OCI-M2 (cell line): ENCODE results near the gene NDUFB7.
A peak's percentile ranks its signal among the peaks of the same experiment; 100 is the strongest.
"Not testable (repeated sequence)": the region's sequence is repeated elsewhere in the genome, so short reads cannot be mapped to it uniquely, and the experiment has no call there.

Source experiments
- DNase-seq: peaks from one replicate; lab custom pipeline; 2025; ENCODE audit not compliant: unreplicated experiment; lab: John Stamatoyannopoulos, UW

The NDUFB7 gene

DNA sequence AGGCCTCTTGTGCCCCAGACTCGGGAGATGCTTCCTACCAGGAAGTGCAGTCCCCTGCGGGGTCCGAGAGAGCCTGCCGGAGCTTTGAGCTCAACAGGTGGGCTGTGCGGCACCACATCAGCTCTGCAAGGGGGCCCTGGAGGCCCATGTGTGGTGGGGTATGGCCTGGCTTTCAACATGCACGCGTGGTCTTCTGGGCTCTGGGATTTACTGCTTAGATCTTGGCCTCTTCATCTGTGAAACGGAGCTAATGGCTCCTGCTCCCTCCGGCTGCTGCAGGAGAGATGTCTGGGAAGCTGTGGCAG lies 18.0 kb downstream of the NDUFB7 start:
- DNase-seq, result no peak

DNA sequence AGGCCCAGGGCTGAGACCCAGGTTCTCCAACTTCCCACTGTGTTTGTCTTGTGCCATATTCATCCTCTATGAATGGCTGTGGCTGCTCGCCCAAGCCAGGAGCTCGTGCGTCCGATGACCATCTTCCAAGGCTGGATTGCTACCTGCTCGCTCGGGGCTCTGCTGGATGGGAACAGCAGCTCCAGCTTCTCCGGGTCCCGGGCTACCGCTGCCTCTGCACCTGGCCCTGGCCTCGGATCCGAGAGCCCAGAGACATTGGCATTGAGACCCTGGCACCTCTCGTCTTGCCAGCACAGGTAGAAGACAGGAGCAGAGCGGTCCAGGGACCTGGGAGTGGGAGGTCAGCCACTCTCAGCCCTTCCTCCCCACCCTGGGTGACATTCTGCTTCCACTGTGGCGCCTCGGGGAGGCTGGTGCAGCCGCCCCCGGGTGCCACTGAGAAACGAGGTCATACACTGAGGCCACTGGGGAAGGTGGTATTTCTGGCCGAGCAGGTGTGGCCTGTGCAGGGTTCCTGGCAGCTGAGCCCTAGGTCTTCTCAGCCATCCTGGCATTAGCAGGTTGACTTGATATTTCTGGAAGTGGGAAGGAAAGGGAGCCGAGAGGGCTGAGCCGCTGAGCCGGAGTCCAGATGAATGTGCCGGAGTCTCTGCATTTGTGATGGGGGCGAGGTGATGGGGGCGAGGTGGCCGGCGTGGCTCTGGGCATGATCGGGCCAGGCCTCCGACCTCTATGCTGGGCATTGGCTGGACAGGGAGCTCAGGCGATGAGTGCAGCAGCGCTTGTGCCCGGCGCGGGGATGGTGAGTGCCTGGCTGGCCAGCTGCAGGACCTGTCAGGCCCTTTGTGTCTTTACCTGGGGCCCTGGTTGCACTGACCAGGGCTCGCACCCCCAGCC lies 18.6 kb downstream of the NDUFB7 start:
- DNase-seq, result no peak

DNA sequence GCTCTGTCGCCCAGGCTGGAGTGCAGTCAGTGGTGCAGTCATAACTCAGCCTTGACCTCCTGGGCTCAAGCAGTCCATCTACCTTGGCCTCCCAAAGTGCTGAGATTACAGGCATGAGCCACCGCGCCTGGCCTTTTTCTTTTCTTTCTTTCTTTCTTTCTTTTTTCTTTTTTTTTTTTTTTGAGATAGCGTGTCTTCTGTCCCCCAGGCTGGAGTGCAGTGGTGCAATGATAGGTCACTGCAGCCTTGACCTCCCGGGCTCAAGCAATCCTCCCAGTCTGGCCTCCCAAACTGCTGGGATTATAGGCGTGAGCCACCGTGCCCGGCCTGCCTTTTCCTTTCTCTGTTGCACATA lies 19.9 kb downstream of the NDUFB7 start:
- DNase-seq, result not testable (repeated sequence)

DNA sequence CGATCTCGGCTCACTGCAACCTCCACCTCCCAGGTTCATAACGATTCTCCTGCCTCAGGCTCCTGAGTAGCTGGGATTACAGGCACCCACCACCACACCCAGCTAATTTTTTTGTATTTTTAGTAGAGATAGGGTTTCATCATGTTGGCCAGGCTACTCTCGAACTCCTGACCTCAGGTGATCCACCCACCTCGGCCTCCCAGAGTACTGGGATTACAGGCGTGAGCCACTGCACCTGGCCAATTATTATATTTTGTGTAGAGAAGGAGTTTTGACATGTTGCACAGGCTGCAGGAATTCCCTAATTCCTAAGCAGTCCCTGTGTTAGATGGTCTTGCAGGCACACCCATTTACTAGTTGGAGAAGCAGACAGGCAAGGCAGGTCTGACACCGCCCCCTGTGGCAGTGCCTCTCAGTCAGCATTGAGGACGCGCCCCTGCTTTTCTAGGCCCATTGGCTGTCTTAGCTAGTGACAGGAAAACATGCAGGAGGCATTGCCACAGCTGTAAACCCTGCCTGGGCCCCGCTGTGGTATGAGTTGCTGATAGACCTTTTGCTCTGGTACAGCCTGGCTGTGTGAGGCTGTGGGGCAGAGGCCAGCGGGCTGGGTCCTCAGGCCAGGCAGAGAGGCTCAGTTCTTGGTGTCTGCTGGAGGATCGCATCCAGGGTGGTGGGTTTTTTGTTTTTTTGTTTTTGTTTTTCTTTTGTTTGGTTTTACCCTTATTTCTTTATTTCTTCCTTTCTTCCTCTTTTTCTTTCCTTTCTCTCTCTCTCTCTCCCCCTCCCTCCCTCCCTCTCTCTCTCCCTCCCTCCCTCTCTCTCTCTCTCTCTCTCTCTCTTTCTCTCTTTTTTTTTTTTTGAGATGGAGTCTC lies 20.5 kb downstream of the NDUFB7 start:
- peak; percentile 95 for DNase-seq

DNA sequence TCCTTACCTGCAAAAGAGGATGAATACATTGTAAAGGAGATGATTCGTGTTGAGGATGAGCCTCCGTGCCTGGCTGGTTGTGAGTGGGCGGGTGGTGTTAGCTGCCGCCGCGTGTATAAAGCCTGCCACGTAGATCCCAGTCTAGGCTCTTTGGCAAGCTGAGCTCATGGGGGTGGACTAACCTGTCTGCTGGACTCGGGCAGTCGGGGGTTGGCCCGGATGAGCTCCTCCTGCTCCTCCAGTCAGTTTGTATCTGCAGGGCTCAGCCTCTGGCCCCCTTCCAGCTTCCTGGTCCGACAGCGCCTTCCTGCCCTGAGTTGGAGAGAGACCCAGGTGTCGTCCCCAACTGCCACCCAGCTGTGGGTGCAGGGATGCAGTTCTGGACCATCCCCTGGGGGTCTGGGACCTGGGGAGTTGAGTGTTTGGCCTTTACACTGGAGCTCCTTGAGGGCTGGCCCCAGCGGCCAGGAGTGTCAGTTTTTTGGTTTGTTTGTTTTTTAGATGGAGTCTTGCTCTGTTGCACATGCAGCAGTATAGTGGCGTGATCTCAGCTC lies 21.6 kb downstream of the NDUFB7 start:
- no peak for DNase-seq

DNA sequence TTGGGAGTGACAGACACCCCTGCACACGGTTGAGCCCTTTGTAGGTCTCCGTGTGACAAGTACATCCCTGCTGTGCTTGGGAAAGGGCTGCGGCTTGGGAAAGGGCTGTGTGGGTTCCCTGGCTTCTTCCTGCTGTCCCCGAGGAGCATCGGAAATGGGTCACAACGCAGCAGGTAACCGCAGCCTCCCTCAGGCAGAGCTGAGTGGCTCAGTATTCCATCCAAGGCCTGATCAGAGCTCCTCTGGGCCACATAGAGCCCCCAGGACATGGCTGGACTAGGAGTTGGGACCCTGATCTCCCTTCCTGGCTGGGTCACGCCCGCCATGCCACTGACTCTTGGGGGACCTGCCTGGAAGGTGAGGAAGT lies 26.2 kb downstream of the NDUFB7 start:
- DNase-seq, result no peak

DNA sequence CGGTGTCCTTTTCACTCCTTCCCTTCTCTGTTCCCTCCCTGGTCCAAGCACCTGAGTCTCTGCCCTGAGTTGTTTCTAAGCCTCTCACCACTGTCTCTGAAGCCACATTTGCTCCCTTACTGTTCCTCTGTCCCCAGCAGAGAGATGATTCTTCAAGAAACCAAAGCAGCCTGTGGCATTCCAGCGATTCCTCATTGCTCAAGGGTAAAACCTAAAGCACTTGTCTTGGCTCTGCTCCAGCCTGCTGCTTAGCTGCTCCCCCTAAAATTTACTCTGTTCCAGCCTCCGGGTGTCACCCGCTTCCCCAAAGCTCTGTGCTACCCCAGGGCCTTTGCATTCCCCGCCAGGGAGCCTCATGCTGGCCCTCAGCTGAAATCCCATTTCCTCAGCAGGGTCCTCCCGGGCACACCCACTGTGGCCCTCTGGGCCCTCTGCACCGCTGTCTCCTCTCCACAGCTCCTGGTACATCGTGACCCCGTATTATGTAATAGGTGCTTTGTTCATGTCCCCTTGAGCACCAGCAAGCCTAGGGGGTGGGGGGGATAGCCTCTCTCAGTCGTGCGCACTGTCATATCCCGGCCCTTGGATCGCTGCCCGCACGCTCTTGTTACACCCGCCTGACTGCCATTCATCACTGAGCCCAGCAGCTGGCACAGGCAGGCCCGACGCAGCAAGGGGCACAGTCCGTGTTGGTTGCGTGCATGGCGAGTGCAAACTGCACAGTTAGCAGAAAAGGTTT lies 26.7 kb downstream of the NDUFB7 start:
- DNase-seq, result no peak

DNA sequence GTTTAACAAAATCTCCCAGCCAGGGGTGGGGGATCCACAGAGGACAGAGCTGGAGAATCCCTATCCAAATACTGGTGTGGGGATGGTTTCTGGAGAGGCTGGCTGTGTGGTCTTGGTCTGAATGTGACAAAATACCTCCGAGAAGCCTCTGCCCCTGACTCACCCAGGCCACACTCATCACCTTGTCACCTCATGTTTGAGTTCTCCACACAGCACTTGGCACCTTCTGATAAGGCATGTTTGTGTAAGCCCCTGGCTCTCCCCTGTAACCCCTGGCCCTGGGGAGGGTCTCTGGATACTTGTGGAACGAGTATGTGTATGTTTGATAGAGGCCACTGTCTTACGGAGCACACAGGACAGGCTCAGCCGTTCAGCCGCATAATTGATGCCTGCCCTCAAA lies 27.8 kb downstream of the NDUFB7 start:
- DNase-seq, result no peak

DNA sequence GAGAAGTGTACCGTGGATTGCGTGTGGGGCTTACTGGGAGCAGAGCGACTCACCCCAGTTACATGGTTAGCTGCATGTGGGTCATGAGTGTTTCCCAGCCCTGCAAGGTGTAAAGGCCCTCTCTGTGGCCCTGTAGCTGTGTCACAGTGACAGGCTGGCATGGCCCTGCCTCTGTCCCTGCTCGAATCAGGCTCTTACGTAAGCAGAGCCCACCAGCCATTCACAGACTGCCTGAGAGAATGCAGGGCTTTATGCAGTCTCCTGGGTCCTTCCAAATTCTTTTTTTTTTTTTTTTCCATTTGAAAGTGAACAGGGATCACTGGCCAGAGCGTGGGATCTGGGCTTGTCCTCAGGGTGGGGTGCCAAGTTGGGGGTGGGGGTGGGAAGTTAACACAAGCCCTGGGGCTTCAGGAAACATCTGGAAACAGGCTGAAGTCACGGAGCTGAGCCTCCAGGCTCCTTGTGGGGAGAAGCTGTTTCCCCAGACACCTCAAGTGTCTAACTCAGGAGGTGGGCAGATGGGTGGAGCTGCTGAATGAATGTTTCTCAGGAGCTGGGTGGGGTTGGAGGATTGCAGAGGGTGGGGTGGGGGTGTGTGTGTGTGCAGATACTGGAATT lies 29.0 kb downstream of the NDUFB7 start:
- no peak for DNase-seq

DNA sequence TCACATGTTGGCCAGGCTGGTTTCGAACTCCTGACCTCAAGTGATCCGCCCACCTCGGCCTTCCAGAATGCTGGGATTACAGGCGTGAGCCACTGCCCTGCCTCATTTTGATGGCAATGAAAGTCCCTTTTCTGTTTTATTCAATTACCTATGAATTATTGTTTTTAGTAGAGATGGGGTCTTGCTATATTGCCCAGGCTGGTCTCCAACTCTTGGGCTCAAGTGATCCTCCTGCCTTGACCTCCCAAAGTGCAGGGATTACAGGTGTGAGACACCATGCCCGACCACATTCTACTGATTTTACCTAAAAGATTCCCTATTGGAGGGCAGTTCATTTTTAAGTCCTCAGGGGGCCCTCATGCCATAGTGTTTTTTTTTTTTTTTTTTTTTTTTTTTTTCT lies 29.9 kb downstream of the NDUFB7 start:
- DNase-seq, result not testable (repeated sequence)

DNA sequence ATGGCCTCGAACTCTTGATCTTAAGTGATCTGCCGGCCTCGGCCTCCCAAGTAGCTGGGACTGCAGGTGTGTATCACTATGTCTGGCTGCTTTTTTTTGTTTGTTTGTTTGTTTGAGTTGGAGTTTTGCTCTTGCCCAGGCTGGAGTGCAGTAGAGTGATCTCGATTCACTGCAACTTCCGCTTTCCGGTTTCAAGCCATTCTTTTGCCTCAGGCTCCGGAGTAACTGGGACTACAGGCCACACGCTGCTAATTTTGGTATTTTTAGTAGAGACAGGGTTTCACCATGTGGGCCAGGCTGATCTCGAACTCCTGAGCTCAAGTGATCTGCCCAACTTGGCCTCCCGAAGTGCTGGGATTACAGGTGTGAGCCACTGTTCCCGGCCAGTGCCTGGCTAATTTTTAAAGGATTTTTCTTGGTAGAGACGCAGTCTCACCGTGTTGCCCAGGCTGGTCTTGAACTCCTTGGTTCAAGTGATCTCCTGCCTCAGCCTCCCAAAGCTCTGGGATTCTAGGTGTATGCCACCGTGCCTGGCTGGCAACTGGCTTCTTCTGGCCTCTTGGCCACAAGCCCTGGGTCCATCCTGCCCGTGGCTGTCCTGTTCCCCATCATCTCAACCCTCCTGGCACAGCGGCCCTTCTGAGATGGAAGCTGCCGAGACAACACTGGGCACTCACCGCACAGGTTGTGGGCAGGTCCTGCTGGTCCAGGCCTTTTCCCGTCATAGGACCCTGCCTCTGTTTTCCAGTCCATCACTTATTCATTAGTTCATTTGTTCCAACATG lies 30.9 kb downstream of the NDUFB7 start:
- DNase-seq, result no peak

DNA sequence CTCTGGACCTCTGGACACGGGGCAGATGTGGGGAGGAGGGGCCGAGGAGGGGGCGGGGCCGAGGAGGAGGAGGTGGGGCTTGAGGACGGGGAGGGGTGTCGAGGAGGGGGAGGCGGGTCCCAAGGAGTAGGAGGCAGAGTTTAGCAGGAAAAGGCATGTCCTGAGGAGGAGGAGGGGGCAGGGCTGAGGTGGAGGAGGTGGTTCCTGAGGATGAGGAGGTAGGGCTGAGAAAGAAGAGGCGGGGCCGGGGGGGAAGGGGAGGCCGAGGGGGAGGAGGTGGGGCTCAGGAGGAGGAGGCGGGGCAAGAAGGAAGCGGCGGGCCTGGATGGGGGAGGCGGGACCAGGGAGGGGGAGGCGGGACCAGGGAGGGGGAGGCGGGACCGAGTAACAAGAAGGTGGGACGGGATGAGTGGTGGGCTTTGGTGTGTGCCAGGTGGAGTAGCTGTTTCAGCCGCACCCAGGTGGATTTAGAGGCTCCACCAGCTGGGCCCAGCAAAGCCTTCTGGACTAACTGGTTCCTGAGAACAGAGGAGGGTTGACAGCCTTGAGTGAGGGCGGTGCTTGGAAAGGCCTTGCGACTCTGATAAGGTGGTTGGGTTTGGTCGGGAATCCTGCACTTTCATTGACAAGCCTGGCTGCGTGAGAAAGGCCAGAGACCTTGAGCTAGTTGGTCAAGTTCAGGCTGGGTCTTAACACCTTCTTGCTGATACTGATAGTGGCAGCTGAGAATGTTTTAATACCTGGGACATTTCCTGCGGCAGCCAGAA lies 34.8 kb downstream of the NDUFB7 start:
- DNase-seq, result peak; percentile 98

DNA sequence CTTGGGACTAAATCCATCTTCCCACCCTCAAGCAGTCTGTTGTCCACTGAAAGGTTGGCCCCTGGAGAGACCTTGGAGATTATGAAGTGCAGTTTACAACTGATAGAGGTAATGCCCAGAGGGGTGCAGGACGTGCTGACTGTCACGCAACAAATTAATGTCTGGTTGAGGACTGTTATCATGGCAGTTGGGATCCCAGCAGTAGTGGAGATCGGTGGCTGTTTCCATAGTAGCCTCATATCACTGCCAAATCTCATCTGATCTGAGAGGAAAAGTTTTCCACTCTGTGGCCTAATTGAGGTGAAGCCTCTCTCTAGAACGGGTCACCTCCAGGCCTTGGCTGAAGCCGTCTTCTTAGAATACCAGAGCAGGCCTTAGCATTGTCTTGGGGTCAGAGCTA lies 38.4 kb downstream of the NDUFB7 start:
- DNase-seq, result no peak

DNA sequence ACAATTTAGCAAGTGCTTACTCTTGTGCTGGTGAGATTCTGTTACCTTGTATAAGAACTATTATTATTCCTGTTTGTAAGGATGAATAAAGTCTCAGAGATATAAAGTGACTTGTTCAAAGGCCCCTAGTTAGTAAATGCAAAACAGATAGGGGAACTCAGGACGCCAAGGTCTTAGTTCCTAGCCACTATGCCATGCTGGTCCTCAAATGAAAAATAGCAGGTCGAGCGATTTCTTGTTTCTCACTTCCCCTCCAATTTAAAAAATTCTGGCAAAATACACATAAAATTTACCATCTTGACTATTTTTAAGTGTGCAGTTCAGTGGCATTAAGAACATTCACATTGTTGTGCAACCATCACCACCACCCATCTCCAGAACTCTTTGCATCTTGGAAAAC lies 41.4 kb downstream of the NDUFB7 start:
- no peak for DNase-seq

DNA sequence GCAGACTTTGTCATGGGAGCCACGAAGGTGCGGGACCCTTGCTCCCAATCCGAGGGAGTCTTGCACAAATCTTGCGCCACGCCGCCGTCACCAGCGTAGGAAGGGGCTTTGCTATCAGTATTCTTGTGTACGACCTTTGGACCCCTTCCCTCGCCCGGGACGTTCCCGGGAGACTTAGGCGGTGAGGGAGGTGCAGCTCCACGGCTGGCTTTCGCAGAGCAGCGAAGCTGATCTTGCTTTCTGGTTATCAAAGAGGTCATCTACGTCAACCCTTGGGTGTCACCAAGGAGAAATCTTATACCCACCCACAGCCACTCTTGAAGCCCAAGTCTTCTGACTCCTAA lies 41.9 kb downstream of the NDUFB7 start:
- no peak for DNase-seq

DNA sequence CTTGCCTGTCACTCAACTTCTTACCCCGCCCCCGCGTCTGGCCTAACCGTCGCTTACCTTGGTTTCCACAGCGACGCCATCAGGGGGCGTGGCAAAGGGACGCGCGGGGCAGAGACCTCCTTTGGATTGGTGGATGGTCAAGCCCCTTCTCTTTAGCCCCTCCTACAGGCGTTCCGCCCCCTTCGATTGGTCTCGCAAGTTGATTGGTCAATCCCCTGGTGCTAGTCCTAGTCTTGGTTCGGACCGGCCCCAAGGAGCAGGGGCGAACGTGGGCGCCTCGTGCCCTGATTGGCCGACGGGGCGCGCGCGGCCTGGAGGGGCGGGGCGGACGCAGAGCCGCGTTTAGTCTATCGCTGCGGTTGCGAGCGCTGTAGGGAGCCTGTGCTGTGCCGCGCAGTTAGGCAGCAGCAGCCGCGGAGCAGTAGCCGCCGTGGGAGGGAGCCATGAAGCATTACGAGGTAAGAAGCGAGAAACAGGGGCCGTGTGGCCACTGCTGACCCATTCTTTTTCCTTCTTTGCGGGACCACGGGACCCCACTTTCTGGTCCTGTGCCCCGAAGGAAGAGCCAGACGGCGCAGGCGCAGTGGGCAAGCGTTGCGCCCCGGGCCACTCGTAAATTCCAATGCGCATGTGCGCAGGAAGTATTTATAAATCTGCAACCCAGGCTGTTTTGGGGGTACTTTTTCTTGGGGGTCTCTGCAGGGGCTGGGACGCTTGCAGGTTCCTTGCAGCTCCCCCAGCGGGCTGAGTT lies 42.4 kb downstream of the NDUFB7 start, which contains the start of gene TECR:
TECR (plus strand) TSS at position 341 of the 751 bp plus-strand sequence; CDS start at position 444, 103 bp downstream.
- peak; percentile 100 for DNase-seq

DNA sequence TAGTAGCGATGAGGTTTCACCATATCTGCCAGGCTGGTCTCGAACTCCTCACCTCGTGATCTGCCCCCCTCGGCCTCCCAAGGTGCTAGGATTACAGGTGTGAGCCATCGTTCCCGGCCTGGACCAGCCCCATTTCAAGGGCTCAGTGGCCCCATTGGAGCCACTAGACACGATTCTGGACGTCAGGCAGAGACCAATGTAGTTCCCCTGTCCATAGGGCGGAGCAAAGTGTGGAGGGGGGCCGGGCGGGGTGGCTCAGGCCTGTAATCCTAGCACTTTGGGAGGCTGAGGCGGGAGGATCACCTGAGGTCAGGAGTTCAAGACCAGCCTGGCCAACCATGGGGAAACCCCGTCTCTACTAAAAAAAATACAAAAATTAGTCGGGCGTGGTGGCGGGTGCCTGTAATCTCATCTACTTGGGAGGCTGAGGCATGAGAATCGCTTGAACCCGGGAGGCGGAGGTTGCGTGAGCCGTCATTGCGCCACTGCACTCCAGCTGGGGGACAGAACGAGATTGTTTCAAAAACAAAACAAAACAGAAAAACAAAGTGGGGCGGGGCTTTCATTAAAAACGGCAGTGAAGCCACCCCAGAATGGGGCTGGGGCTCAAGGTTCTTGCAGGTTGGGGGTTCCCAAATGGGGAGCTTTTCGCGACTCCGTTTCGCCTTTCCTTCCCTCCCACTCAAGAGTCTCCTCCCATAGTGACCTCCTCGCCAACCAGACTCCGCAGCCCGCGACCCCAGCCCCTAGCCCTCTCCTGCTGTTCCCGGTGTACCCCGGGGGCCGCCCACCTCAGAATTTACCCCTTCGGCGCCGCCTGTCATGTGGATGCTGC lies 43.2 kb downstream of the NDUFB7 start:
- no peak for DNase-seq

DNA sequence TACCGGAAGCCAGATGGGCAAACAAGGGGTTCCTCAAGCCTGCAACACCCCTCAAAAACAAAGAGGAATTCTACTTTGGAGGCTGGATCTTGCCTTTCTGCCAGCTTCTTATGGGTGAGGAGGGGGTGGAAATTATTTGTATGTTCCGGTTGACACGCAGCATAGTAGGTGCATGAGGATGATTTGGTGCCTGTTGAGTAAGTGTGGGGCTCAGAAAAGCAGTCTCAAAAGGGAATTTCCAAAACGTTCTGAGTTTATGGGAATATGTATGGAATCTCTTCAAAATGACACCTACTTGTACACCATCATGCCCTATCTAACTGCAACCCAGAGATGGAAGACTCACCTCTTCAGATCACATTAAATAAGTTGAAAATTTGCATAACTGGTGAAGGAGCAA lies 45.4 kb downstream of the NDUFB7 start:
- DNase-seq, result no peak
